H1 (cell line): ENCODE measurements around the gene PDE1C. TPM values are rescaled to one million over a fixed set of nuclear protein-coding genes. Genes with fewer than 3 reads are reported as not detected.

Experiments used
- CHD7 ChIP-seq: fragments of 300-600 bp; sonication (generic); IDR thresholded peaks from 2 replicates; pipeline ENCODE4 v1.7.1; 2012; ENCODE audit warnings: low read length, moderate library complexity, mild to moderate bottlenecking, inconsistent platforms; ENCODE audit not compliant: insufficient replicate concordance
- EZH2 ChIP-seq: fragments of 200-600 bp; sonication (generic); IDR thresholded peaks from 2 replicates; pipeline ENCODE4 v1.7.1; 2012; ENCODE audit warnings: low read depth, mild to moderate bottlenecking, moderate library complexity, low read length, inconsistent platforms; ENCODE audit not compliant: severe bottlenecking
- HDAC2 ChIP-seq, 2 experiments: fragments of 300-600 bp in 1 of 2; sonication (generic) in 1 of 2; IDR thresholded peaks; 2 replicates each; pipeline ENCODE4 v1.6.1; 2011 to 2012; ENCODE audit warnings: low read depth in 2 of 2, low read length in 2 of 2, mild to moderate bottlenecking in 2 of 2, moderate library complexity in 2 of 2, borderline replicate concordance in 1 of 2, inconsistent platforms in 1 of 2
- NRF1 ChIP-seq: IDR thresholded peaks from 2 replicates; pipeline ENCODE4 v1.6.1; 2011; ENCODE audit warnings: mild to moderate bottlenecking, low read depth, low read length, improper control_type of control experiment
- RFX5 ChIP-seq: IDR thresholded peaks from 2 replicates; pipeline ENCODE4 v1.6.1; 2011; ENCODE audit warnings: low read depth, low read length, improper control_type of control experiment, borderline replicate concordance
- RNF2 ChIP-seq: fragments of 200-900, 300-1000 bp; sonication (generic); IDR thresholded peaks from 2 replicates; pipeline ENCODE4 v1.7.1; 2016; ENCODE audit warnings: borderline replicate concordance, low read depth, mild to moderate bottlenecking, antibody characterized with exemption, low read length; ENCODE audit not compliant: poor library complexity, severe bottlenecking; ENCODE audit errors: missing control alignments
- SIRT6 ChIP-seq: IDR thresholded peaks from one replicate; pipeline ENCODE4 v1.7.1; 2012; ENCODE audit warnings: low read length, inconsistent platforms
- SP2 ChIP-seq: IDR thresholded peaks from 2 replicates; pipeline ENCODE4 v1.6.1; 2012; ENCODE audit warnings: mild to moderate bottlenecking, low read length, inconsistent platforms
- SRF ChIP-seq: IDR thresholded peaks from 2 replicates; pipeline ENCODE4 v1.6.1; 2011; ENCODE audit warnings: mild to moderate bottlenecking, low read depth, low read length, moderate library complexity
- SUZ12 ChIP-seq: fragments of 200-600 bp; sonication (generic); IDR thresholded peaks from 2 replicates; pipeline ENCODE4 v1.6.1; 2012; ENCODE audit warnings: mild to moderate bottlenecking, inconsistent platforms, low read length, moderate library complexity, mixed read lengths
- TAF7 ChIP-seq: optimal IDR thresholded peaks from 2 replicates; pipeline ENCODE3; 2011; ENCODE audit warnings: low read depth, mild to moderate bottlenecking, inconsistent platforms, low read length, moderate library complexity, borderline replicate concordance
- TEAD4 ChIP-seq: IDR thresholded peaks from 2 replicates; pipeline ENCODE4 v1.6.1; 2012; ENCODE audit warnings: low read depth, low read length, inconsistent platforms, mixed read lengths
- polyA plus RNA-seq, 7 experiments: library from polyadenylated mRNA; depleted of rRNA in 3 of 7; stranded (reverse) in 5 of 7; unstranded in 2 of 7; fragments of >200 nt in 5 of 7; fragments of 200-250 nt in 2 of 7; gene quantifications; 1 replicate in 5 of 7; 2 replicates in 1 of 7; 4 replicates in 1 of 7; pipeline versions ENCODE4 v1.2.1 to v1.2.3, GENCODE V29; 2011 to 2013; ENCODE audit warnings: missing spikeins in 2 of 7, mixed read lengths in 2 of 7
- total RNA-seq: library from RNA; stranded (reverse); fragmentation: NEBNext Ultra II Directional; extraction: Animal tissue kit (Norgen Biotek cat#: 25700); gene quantifications from 2 replicates; pipeline ENCODE4 v1.2.1, GENCODE V29; 2021

The PDE1C gene
- total and polyA plus RNA-seq, 2 of the 8 experiments (the other 6 are each of a cell fraction or from before 2014, with no cell fraction given), result 0.11 to 1.1 TPM

- TF ChIP-seq CHD7, result no peak
- TF ChIP-seq SP2, result no peak
- TF ChIP-seq EZH2, result no peak
- TF ChIP-seq NRF1, result no peak
- no peak for TF ChIP-seq TAF7
- no peak for TF ChIP-seq SUZ12
- no peak for TF ChIP-seq SIRT6
- no peak for TF ChIP-seq TEAD4
- no peak for TF ChIP-seq RFX5
- no peak for TF ChIP-seq HDAC2 (IDR thresholded peaks at IDR 0.05; ENCODE audit: borderline replicate concordance in 1 of 2, low read depth in 2 of 2, low read length in 2 of 2)
- TF ChIP-seq RNF2, result no peak
- TF ChIP-seq SRF, result no peak
These were observed 353.9 kb downstream of the PDE1C start (continued) for GRCh38 chr7:31716355-31716754.
